GM18868 (cell line): ENCODE results near the gene OR10G8.
"Not testable (repeated sequence)": the region's sequence is repeated elsewhere in the genome, so short reads cannot be mapped to it uniquely, and the experiment has no call there.

Experiments used
- ATAC-seq: cut with Tn5 transposase; IDR thresholded peaks from one replicate; pipeline ENCODE4 v1.9.1; 2021; ENCODE audit warnings: mild to moderate bottlenecking, moderate library complexity; ENCODE audit not compliant: unreplicated experiment

OR10G8 gene

DNA sequence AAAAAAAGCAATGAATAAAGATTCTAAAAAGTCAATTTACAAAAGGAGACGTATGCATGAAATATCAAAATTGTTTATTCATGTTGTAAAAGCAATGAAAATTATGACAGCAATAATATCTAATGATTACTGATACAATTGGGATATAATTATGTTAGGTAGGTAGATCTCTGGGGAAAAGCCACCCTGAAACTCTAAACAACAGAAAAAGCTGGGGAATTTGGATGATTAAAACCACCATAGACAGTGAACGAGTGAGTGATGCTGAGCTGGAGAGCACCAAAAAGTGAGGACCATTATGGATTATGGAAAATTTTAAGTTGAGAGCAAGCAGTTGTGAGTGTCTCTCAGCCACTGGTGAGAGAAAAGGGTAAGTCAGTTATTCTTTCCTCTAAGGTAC, at the start of gene OR10G8:
Gene OR10G8, plus strand, starts transcription at position 301 of the 400 bp plus-strand sequence. CDS start 2,825 bp downstream, outside the sequence.
- no peak for ATAC-seq

DNA sequence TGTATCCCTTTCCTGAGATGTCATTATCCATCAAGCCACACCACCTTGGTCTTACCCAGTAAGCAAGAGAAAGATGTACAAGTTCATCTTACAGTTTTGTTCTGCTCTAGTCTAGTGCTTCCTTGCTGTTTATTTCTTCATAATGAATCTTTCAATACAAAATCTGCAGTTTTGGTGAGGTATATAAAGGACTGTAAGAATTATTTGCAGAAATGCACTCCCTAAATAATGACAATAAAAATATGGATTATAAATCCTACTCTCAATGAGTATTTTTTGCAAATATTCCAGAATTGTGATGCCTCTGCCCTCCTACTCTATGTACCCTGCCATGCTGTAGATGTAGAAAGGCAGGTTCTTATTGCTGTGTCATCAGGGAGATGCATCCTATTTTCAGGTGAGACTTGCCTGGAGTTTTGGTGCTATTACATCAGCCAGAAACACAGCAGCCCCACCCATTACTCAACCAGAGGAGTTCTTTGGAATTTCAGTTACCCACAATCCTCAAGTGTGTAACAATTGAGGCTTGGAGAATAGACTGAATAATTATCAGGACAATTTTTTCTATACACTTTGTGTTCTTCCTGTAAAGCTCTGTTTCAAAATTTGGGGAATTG, 48.8 kb upstream of the OR10G8 start, which contains the start of gene OR10S1:
Gene OR10S1, minus strand, starts transcription at position 51 of the 617 bp plus-strand sequence. CDS start 117 bp downstream, outside the sequence.
- no peak for ATAC-seq

DNA sequence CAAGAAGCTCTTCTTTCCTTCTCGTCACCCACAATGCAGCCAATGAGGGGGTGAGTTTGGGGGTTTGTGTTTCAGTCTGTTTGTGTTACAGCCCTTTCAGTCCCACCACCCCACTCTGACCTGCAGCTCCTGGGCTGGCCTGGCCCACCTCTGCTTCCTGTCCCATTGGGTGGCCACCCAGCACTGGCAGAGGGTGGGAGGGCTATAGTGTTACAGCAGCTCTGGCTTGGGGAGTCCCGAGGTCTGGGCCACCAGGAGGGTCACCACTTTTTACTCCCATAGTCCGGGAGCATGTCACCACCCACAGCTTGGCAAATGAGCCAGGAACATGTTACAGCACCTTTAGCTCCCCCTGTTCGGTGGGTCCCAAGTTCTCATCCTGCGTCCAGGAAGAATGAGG, 47.3 kb upstream of the OR10G8 start:
- ATAC-seq = no peak

- no peak for ATAC-seq
Observed at GRCh38 chr11:123995119-123995518, 31.5 kb upstream of the OR10G8 start, which contains the start of gene OR10G6. Gene OR10G6 (minus strand): TSS chr11:123995161. CDS start chr11:123995161, 0 bp downstream.

GRCh38 chr11:124012697-124013096, 13.9 kb upstream of the OR10G8 start, which contains the start of gene OR10G4:
Gene OR10G4 (plus strand): TSS chr11:124012997. CDS start chr11:124015575, 2,578 bp downstream.
- no peak for ATAC-seq

DNA sequence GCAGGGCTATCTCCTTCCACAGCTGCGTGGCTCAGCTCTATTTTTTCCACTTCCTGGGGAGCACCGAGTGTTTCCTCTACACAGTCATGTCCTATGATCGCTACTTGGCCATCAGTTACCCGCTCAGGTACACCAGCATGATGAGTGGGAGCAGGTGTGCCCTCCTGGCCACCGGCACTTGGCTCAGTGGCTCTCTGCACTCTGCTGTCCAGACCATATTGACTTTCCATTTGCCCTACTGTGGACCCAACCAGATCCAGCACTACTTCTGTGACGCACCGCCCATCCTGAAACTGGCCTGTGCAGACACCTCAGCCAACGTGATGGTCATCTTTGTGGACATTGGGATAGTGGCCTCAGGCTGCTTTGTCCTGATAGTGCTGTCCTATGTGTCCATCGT, 10.8 kb upstream of the OR10G8 start:
- not testable (repeated sequence) for ATAC-seq

DNA sequence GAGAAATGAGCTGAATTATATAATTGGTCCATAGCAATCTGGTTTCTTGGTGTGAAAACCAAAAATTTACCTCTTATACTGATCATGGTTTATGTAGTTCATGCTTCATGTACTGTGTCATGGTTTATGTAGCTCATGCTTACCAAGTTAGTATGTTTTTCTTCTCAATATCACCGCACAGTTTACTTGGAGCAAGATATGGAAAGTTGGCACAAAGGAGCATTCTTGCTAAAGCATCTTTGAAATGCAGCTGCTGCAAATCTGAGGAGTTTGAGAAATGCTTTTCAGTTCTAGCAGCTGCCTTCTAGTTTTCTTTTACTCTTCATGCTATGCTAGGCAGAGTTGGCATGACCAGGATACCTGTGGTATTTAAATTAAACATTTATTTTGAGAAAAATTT, 10.1 kb downstream of the OR10G8 start:
- ATAC-seq = no peak

GRCh38 chr11:124039557-124039956, 13.0 kb downstream of the OR10G8 start:
- ATAC-seq = no peak

GRCh38 chr11:124041254-124041653, 14.7 kb downstream of the OR10G8 start, which contains the start of gene OR10G7:
Gene OR10G7 (minus strand): TSS chr11:124041325. CDS start chr11:124039001, 2,324 bp downstream.
- ATAC-seq = no peak

- no peak for ATAC-seq
Observed at GRCh38 chr11:124043420-124043819, 16.8 kb downstream of the OR10G8 start.

DNA sequence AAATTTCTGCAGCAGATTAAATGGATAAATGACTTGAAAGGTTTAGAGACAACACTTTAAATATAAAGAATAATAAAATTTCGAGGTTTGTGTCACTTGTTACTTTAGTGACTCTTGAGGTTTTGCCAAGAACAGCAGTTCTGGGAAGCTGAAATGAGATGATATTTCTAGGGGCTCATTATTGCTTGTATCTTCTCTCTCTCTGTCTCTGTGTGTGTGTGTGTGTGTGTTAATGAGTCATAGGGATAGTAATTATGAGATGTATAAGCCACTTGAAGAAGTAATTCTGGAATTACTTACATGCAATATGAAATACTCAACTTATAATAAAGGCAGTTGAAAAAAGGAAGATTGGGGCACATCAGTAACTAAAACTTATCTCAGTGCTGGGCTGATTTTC, 24.1 kb downstream of the OR10G8 start:
- ATAC-seq = no peak

DNA sequence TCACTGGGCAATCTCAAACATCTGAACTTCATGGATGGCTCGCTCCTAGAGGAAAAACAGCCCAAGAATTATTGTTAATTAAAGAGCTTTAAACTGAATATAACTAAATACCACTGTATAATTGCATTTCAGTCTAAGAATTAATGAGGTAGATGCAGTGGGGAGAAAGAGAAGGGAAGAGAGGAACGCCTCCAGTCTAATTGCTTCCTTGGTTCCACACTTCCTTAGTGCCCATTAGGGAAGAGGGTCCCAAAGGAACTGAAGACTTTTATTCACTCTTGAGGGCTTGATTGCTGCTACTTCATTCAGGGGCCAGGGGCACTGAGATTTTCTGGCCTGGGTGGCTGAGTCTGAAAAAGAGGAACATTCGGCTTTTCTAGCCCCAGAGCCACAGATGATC, 26.4 kb downstream of the OR10G8 start:
- ATAC-seq = no peak

- no peak for ATAC-seq
Observed at GRCh38 chr11:124068601-124069110, 42.1 kb downstream of the OR10G8 start.

DNA sequence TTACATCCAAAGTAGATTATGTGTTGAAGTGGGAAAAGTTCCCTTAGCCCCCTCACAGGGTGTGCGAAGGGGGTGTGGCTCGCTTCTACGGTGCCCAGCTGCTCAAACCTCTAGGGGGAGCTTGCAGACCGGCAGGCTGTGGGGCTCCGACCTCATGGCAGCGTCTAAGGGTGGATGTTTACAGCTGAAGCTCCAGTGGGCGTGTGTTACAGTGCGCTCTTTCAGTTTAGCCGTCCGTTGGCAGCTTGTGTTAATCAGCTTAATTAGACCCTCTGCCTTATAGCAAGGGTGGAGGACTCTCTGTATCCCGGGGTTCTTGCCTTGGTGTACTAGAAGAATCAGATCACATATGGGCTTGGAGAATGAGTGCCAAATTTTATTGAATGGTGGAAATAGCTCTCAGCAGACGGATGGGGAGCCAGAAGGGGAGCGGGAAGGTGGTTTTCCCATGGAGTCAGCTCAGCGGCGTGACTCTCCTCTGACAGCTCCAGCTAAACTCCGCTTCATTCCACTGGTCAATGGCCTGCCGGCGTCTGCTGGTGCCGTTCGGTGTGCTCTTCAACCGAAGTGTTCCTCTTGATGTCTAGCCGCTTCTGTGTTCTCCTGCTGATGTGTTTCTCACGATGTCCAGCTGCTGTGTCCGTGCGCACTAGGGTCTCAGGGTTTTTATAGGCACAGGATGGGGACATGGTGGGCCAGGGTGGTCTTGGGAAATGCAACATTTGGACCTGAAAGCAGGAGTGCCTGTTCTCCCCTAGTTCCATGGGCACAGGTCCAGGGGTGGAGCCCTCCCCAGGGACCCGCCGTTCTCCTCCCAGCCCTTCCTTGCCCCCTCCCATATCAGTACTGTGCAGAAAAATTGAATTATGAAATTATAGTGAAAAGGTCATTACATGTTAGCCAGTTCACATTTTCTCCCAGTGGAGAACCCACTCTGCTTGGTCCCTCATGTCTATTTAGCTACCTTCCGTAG, 43.1 kb downstream of the OR10G8 start:
- peak; percentile 69 for ATAC-seq

DNA sequence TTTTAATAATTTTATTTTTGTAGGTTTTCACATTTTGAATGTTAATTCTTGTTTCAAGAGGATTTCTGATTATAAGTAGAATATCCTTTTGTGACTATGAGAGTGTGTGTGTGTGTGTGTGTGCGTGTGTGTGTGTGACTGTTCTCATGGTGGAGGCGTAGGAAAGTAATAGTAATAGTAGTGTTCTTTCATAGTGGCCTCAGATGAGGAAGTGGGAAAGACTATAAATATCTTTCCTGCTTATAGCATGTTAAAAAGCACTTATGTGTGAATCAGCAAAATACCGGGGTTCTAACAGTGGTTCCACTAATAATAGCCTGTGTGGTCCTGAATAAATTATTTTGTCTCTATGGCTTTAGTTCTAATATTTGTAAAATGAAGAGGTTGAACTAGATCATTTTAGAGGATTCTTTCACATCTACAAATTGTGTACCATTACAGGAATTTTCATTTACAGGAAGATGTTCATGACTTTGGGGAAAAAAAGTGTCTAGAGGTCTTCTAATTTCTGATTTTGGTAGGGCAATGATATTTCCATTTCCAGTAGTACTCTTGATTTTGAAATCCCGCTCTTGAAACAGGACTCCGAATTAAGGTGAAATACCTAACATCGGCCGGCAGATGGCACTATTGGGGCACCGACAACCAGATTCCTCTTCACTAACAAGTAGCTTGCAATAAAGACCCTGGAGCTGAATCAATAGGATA, 44.5 kb downstream of the OR10G8 start:
- peak; percentile 90 for ATAC-seq

DNA sequence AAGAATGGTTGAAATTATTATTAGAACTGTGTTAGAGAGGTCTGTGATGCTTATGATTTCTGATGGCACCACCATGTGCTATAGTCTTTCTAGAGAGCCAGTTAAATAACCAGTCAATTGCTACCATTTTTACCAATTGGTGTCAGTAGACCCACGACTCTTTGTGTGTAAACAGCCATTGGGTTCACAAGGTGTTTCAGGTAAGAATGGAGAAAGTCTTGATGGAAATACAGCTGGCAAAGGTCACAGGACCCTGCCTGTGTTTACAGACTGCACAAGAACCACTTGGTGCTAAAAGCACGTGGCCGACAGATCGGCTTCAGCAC, 45.0 kb downstream of the OR10G8 start:
- ATAC-seq = no peak

DNA sequence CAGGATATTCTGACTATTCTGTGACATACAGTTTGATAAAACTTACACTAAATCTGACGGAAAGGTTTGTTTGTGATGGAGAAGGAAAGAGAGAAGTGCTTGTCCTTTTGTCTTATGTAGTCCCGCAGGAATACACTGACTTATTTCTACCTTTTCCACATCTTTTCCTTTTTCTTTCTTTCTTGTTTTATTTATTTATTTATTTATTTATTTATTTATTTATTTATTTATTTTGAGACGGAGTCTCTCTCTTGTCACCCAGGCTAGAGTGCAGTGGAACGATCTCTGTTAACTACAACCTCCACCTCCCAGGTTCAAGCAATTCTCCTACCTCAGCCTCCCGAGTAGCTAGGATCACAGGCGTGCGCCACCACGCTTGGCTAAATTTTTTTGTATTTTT, 45.5 kb downstream of the OR10G8 start:
- no peak for ATAC-seq

GRCh38 chr11:124074554-124074953, 48.0 kb downstream of the OR10G8 start:
- ATAC-seq = no peak

GRCh38 chr11:124075492-124075840, 48.9 kb downstream of the OR10G8 start:
- ATAC-seq = no peak

- peak; percentile 72 for ATAC-seq
Observed at GRCh38 chr11:124075841-124076651, 49.4 kb downstream of the OR10G8 start.
